Fibroblast of pulmonary artery (primary cell): ENCODE results near the gene ERC1.

Source experiments
- DNase-seq: peaks from one replicate; pipeline ENCODE4 v3.0.0-alpha.2; 2010; ENCODE audit warnings: low read depth
- H3K4me3 ChIP-seq: replicated peaks from 2 replicates; pipeline ENCODE4 v1.5.1; 2011; ENCODE audit warnings: low read depth, mild to moderate bottlenecking, control low read depth, low read length, moderate library complexity
- TF ChIP-seq, protein P1 (sequence below): IDR thresholded peaks from 2 replicates; pipeline ENCODE4 v1.5.1; 2011; ENCODE audit warnings: mild to moderate bottlenecking, control low read depth, low read length, inconsistent platforms; ENCODE audit errors: missing control alignments

ERC1 gene

DNA sequence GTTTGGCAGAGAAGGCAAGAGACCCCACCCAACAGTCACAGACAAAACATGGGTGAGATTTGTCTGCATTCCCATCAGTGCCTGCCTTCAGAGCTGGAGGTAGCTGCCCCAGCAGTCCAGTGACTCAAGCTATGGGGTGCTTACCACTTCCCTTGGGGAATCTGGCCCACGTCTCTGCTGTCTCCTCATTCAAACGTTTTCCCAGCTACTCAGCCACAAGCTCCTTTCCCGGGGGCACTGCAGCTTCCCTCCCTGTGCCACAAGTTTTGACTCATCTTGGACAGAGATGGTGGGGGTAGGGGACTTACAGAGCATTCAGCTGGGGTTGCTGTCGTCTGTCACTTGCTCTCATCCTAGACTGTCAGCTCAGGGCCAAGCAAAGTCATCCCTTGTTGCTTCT is 536.8 kb downstream of the ERC1 start:
- DNase-seq: peak; percentile 39
- H3K4me3 ChIP-seq: no peak overlapping the region
- TF ChIP-seq, protein P1, sequence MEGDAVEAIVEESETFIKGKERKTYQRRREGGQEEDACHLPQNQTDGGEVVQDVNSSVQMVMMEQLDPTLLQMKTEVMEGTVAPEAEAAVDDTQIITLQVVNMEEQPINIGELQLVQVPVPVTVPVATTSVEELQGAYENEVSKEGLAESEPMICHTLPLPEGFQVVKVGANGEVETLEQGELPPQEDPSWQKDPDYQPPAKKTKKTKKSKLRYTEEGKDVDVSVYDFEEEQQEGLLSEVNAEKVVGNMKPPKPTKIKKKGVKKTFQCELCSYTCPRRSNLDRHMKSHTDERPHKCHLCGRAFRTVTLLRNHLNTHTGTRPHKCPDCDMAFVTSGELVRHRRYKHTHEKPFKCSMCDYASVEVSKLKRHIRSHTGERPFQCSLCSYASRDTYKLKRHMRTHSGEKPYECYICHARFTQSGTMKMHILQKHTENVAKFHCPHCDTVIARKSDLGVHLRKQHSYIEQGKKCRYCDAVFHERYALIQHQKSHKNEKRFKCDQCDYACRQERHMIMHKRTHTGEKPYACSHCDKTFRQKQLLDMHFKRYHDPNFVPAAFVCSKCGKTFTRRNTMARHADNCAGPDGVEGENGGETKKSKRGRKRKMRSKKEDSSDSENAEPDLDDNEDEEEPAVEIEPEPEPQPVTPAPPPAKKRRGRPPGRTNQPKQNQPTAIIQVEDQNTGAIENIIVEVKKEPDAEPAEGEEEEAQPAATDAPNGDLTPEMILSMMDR: no peak

DNA sequence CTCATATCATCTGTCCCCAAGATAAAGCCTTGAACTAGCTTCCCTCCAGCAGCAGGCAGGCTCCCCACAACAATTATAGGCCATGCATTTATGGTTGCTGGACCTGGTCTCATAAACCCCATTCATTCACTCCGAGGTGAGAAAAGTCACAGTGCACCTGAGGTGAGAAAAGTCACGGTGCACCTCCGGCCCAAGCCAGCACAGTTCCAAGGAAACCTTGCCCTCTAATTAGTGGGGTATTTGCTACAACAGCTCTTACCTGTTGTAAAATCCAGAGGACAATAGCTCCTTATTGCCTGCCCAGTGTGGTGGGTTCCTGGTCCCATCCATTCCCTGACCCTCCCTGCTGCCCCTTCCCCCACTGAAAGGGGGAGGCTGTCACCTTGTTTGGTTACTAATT is 537.8 kb downstream of the ERC1 start:
- H3K4me3 ChIP-seq: no peak overlapping the region
- TF ChIP-seq, protein P1: no peak

DNA sequence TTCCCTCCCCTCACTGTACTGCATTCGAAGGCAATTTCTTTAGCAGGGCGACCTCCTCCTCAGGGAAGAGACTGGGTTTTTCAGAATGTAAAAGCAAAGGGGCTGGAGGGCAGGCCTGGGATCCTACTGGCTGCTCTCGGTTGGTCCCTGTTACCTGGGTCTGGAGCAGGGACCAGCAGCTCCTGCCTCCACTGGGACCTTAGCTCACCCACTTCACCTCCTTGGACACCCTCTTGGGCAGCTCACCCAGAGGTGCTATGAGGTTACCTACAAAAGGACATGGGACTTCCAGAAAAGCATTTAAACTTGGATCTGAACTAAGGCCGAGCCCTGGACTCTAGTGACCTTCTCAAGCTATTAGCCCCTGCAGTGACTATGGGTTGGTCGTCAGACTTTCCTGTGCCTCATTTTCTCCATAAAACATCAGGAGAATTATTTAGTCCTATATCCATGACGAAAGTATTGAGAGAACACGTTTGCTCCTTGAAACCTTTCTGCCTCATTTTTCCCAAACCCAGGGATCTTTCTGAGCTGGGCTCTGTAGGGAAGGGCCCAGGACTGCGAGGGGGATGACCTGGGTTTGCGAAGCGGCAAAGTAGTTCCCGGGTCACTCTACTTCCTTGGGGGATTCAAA is 538.3 kb downstream of the ERC1 start:
- TF ChIP-seq, protein P1: no peak

More for the DNA sequence above, 537.8 kb downstream of the ERC1 start:
- no peak for DNase-seq

DNA sequence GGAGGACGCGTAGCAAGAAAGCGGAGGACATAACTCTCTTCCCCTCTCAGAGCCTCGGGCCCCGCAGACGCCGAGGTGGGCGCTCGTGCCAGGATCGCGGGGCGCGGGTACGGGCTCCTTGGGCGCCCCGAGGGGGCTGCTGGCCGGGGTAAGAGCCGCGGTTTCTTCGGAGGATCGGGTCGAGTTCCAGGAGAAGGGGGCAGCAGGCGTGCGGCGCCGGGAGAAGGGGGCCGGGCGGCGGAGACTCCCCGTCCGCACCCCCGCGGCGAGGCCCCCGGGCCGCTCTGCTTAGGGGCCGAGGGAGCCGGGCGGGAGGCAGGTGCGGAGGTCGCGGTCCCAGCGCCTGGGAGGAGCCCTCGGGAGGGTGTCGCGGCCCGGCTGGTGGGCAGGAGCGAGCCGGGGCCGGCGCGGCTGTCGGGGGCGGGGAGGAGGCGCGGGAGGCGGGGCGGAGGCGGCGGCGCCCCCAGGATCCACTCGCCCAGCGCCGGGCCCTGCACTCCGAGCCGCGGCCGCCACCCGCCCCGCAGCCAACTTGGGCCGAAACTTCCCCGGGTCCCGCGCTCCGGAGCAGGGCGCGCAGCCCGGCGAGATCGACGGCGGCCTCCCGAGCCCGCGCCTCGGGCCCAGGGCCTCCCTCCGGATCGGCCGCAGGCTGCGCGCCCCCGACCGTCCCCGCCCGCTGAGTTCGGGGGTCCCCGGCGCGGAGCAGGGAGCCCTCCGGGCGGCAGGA is 539.0 kb downstream of the ERC1 start:
- H3K4me3 ChIP-seq: peak overlapping the region; percentile 19
- TF ChIP-seq, protein P1: no peak
- no peak for DNase-seq

More for the DNA sequence above, 538.3 kb downstream of the ERC1 start:
- H3K4me3 ChIP-seq: no peak overlapping the region
- no peak for DNase-seq

DNA sequence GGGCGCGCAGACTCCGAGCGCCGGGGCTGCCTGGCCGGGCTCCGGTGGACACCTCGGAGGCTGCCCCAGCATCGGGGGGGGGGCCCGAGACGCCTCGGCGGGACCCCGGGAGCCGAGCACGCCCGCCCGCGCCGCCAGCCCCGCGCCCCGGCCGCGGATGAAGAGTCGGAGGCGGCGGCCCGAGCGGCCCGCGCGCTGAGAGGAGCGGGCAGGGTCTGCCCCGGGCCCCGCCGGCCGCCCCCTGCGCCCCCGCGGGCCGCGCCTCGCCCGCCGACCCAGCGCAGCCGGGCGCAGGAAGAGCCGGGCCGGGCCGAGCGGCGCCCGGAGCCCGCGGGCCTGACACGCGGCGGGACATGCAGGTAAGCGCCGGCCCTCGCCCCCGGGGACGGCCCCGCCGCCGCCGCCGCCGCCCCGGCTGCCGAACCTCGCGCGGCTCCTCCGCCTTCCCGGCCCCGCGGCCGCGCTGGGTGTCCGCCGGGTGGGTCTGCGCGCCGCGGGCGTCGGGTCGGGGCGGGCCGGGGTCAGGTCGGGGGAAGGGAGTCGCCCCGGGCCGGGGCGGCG is 539.6 kb downstream of the ERC1 start:
- TF ChIP-seq, protein P1: no peak
- H3K4me3 ChIP-seq: peak overlapping the region; percentile 43
- no peak for DNase-seq

DNA sequence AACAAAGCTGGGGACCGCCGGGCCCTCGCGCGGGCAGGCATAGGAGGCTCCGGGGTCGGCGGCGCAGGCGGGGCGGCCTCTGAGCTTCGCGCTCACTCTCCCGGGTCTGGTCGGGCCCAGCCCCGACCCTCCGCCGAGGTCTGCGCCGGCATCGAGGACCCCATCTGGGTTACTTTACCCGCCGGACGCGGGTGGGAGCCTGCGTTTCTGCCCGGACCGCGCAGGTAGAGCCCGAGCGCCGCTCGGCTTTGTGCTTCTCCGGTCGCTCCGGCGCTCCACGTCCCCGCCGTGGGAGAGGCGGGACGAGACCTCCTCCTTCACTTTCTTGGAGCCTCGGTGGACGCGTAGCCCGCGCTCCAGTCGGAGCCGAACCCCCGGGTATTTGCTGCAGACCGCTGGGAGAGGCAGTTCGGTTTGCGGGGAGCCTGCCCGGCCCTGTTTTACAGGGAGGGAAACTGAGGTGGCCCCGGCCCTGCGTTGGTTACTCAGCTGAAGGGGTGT is 540.2 kb downstream of the ERC1 start:
- TF ChIP-seq, protein P1: no peak
- no peak for DNase-seq
- peak overlapping the region; percentile 43 for H3K4me3 ChIP-seq
